ENCODE data around the gene BLOC1S4. TPM values are rescaled to one million over a fixed set of nuclear protein-coding genes. Genes with fewer than 3 reads are reported as not detected.

The BLOC1S4 gene
- 24.2 and 25.5 TPM in 2 replicates for total RNA-seq

GRCh38 chr4:6716018-6716911 lies at the start of gene BLOC1S4:
TSS of gene BLOC1S4 (plus strand) at chr4:6716174. CDS start at chr4:6716210, 36 bp downstream.

GRCh38 chr4:6693231-6694176 lies 22.5 kb upstream of the BLOC1S4 start, which contains the start of gene S100P:
TSS of gene S100P (plus strand) at chr4:6693878. CDS start at chr4:6693933, 55 bp downstream.

GRCh38 chr4:6709230-6710114 lies 6.5 kb upstream of the BLOC1S4 start, which contains the start of gene MRFAP1L1:
TSS of gene MRFAP1L1 (minus strand) at chr4:6709865. CDS start at chr4:6709629, 236 bp downstream.

Other genes starting within 250 kb of the BLOC1S4 start
- gene PPP2R2C, start 243.6 kb upstream of the BLOC1S4 start, total RNA-seq, result not detected in 2 replicates
- gene MAN2B2, start 141.0 kb upstream of the BLOC1S4 start, total RNA-seq, result 22.5 and 23.6 TPM in 2 replicates
- gene MRFAP1, start 75.5 kb upstream of the BLOC1S4 start, total RNA-seq, result 273 and 321 TPM in 2 replicates
- not detected in 2 replicates for gene S100P, start 22.3 kb upstream of the BLOC1S4 start, total RNA-seq
- 42.2 and 47.6 TPM in 2 replicates for gene MRFAP1L1, start 6.3 kb upstream of the BLOC1S4 start, total RNA-seq
- gene KIAA0232, start 66.6 kb downstream of the BLOC1S4 start, total RNA-seq, result 5.5 and 10.3 TPM in 2 replicates
- gene TBC1D14, start 193.7 kb downstream of the BLOC1S4 start, total RNA-seq, result 29.4 and 31.7 TPM in 2 replicates